ENCODE data around the gene ZNF579.

ZNF579 gene

GRCh38 chr19:55545443-55545842 lies 35.2 kb downstream of the ZNF579 start, which contains the start of gene SBK3:
TSS of gene SBK3 (minus strand) at chr19:55545543. CDS start at chr19:55545543, 0 bp downstream.
- no peaks in the 10 kb centered on the region for H3K4me1 ChIP-seq (ENCODE audit: low read depth, poor library complexity, severe bottlenecking)
- no peaks in the 10 kb centered on the region for H3K36me3 ChIP-seq (ENCODE audit: insufficient read depth)
- TF ChIP-seq, protein P1, sequence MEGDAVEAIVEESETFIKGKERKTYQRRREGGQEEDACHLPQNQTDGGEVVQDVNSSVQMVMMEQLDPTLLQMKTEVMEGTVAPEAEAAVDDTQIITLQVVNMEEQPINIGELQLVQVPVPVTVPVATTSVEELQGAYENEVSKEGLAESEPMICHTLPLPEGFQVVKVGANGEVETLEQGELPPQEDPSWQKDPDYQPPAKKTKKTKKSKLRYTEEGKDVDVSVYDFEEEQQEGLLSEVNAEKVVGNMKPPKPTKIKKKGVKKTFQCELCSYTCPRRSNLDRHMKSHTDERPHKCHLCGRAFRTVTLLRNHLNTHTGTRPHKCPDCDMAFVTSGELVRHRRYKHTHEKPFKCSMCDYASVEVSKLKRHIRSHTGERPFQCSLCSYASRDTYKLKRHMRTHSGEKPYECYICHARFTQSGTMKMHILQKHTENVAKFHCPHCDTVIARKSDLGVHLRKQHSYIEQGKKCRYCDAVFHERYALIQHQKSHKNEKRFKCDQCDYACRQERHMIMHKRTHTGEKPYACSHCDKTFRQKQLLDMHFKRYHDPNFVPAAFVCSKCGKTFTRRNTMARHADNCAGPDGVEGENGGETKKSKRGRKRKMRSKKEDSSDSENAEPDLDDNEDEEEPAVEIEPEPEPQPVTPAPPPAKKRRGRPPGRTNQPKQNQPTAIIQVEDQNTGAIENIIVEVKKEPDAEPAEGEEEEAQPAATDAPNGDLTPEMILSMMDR (conservative IDR thresholded peaks at IDR 0.05; ENCODE audit: low read depth, low read length) = no peak
- no peak within 1 kb of the TSS for H3K27ac ChIP-seq
- no peaks in the 10 kb centered on the region for H4K20me1 ChIP-seq (ENCODE audit: insufficient read depth)
- H3K9ac ChIP-seq = no peak within 1 kb of the TSS
- no peak within 1 kb of the TSS for H3K4me3 ChIP-seq (IDR thresholded peaks at IDR 0.05; ENCODE audit: insufficient read depth, low read depth, low read length)
- H3K4me2 ChIP-seq = no peak within 1 kb of the TSS
- H3K27me3 ChIP-seq (ENCODE audit: insufficient read depth, low read depth) = peaks cover 67% of the 10 kb centered on the region
- no peaks in the 10 kb centered on the region for H3K79me2 ChIP-seq (ENCODE audit: insufficient read depth, low read depth)
- no peak within 1 kb of the TSS for H2AFZ ChIP-seq (ENCODE audit: low read depth)

GRCh38 chr19:55544776-55545439 lies 35.7 kb downstream of the ZNF579 start:
- no peaks in the 10 kb centered on the region for H3K4me1 ChIP-seq (ENCODE audit: low read depth, poor library complexity, severe bottlenecking)
- no peak overlapping the region for H2AFZ ChIP-seq (ENCODE audit: low read depth)
- H3K79me2 ChIP-seq (ENCODE audit: insufficient read depth, low read depth) = no peaks in the 10 kb centered on the region
- no peak overlapping the region for H3K4me3 ChIP-seq (IDR thresholded peaks at IDR 0.05; ENCODE audit: insufficient read depth, low read depth, low read length)
- no peaks in the 10 kb centered on the region for H4K20me1 ChIP-seq (ENCODE audit: insufficient read depth)
- H3K9ac ChIP-seq = no peak overlapping the region
- TF ChIP-seq, protein P1 (conservative IDR thresholded peaks at IDR 0.05; ENCODE audit: low read depth, low read length) = no peak
- H3K4me2 ChIP-seq = no peak overlapping the region
- peaks cover 62% of the 10 kb centered on the region for H3K27me3 ChIP-seq (ENCODE audit: insufficient read depth, low read depth)
- no peak overlapping the region for H3K27ac ChIP-seq
- H3K36me3 ChIP-seq (ENCODE audit: insufficient read depth) = no peaks in the 10 kb centered on the region

GRCh38 chr19:55544014-55544413 lies 36.6 kb downstream of the ZNF579 start:
- Histone ChIP-seq H3K9ac (no peak overlapping the region), H3K27ac (no peak overlapping the region), H4K20me1 (ENCODE audit: insufficient read depth) (no peaks in the 10 kb centered on the region), H3K4me3 (IDR thresholded peaks at IDR 0.05; ENCODE audit: insufficient read depth, low read depth, low read length) (no peak overlapping the region), H3K36me3 (ENCODE audit: insufficient read depth) (no peaks in the 10 kb centered on the region), H3K4me2 (no peak overlapping the region), H3K27me3 (ENCODE audit: insufficient read depth, low read depth) (peaks cover 57% of the 10 kb centered on the region), H3K4me1 (ENCODE audit: low read depth, poor library complexity, severe bottlenecking) (no peaks in the 10 kb centered on the region), H2AFZ (ENCODE audit: low read depth) (no peak overlapping the region), H3K79me2 (ENCODE audit: insufficient read depth, low read depth) (no peaks in the 10 kb centered on the region)
- TF ChIP-seq, protein P1 (conservative IDR thresholded peaks at IDR 0.05; ENCODE audit: low read depth, low read length) = no peak

GRCh38 chr19:55543567-55543966 lies 37.1 kb downstream of the ZNF579 start:
- TF ChIP-seq, protein P1 (conservative IDR thresholded peaks at IDR 0.05; ENCODE audit: low read depth, low read length) = no peak
- no peaks in the 10 kb centered on the region for H3K79me2 ChIP-seq (ENCODE audit: insufficient read depth, low read depth)
- no peak overlapping the region for H2AFZ ChIP-seq (ENCODE audit: low read depth)
- H3K27ac ChIP-seq = no peak overlapping the region
- H3K4me3 ChIP-seq (IDR thresholded peaks at IDR 0.05; ENCODE audit: insufficient read depth, low read depth, low read length) = no peak overlapping the region
- H4K20me1 ChIP-seq (ENCODE audit: insufficient read depth) = no peaks in the 10 kb centered on the region
- H3K36me3 ChIP-seq (ENCODE audit: insufficient read depth) = no peaks in the 10 kb centered on the region
- H3K4me2 ChIP-seq = no peak overlapping the region
- no peaks in the 10 kb centered on the region for H3K4me1 ChIP-seq (ENCODE audit: low read depth, poor library complexity, severe bottlenecking)
- no peak overlapping the region for H3K9ac ChIP-seq
- H3K27me3 ChIP-seq (ENCODE audit: insufficient read depth, low read depth) = peaks cover 57% of the 10 kb centered on the region
